GM18511 (cell line): ENCODE measurements around the gene LMCD1.

ENCODE experiments used
- ATAC-seq: cut with Tn5 transposase; IDR thresholded peaks from one replicate; pipeline ENCODE4 v1.9.1; 2021; ENCODE audit warnings: mild to moderate bottlenecking, moderate library complexity; ENCODE audit not compliant: unreplicated experiment

Gene LMCD1

DNA sequence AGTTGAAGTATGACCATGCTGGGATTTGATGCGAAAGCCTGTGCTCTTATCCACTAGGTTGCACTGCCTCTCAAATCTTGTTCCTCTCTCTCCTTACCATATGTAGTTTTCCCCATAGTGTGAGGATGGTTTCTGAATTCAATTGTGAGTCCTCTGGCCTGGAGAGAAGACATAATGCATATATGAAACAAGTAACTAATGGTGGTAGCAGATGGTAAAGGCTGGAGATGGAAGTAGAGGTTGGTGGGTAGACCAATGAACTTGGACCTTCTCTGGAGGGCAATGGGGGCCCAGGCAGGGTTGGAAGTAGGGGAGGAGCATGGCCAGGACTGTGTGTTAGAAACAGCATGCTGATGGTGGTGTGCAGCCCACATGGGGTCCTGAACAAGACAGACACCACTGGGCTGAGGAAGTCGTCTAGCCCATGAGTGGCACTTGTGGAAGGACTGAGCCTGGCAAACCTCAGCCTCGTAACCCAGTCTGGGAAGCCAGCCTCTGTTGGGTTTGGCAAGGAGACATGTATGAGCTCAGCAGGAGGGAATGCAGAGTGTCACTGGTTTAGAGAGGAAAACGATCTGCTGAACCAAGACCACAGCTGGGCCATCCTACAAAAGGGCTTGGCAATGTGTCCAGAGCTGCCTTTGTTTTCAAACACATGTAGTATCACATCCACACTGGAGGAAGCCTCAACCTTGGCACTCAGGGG lies 18.5 kb upstream of the LMCD1 start:
- ATAC-seq, result no peak

- ATAC-seq, result no peak
Observed at GRCh38 chr3:8484409-8485140, 17.0 kb upstream of the LMCD1 start.

DNA sequence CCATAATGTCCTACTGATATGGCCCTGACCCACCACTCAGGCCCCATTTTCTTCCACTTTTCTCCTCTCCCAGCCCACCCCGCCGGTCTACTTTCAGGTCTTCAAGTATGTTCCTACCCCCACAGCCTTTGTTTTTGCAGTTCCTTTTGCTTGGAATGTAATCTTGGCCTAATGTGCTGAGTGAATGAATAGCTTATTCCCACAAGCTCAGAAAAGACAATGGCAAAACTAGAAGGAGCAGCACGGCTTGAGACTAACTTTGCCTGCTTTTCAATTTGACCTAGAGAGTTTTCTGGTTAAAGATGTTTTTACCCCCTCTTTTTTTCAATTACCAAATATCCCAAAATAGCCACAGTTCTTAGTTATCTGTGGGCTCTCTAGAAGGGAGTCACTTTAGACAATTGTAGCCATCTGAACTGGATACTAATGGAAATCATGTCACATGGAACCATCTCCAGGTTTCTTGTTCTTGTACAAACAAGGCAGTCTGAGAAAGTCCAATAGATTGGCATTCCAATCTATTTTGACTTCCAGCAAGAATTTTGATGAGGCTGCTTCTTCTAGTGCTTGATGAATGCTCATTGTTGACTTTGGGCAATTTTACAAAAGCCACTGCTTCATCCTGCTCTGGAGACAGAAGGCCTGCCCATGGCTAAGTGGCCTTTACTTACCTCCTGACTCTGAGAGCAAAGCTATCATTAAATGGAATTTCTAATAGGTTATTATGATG lies 16.3 kb upstream of the LMCD1 start:
- ATAC-seq, result no peak

DNA sequence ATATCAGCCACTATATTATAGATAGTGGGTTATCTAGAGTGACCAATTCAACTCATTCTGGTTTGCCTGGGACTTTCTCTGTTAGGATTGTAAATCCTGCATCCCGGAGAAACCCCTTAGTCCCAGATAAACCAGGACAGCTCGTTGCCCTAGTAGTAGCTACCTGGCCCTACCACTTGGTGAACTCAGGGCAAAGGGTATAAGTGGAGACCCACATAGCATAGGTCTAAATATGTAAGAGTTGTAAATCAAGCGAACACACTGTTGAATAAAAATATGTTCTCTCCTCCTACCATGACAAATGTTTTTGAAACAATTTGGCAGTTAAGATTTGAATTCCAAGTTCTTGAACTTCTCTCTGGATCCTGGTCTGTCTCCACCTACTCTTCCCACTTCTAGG lies 15.7 kb upstream of the LMCD1 start:
- ATAC-seq, result no peak

GRCh38 chr3:8486434-8486833 lies 15.2 kb upstream of the LMCD1 start:
- no peak for ATAC-seq

- ATAC-seq, result no peak
Observed at GRCh38 chr3:8486936-8487335, 14.7 kb upstream of the LMCD1 start.

GRCh38 chr3:8488411-8488810 lies 13.2 kb upstream of the LMCD1 start:
- ATAC-seq, result no peak

- ATAC-seq, result no peak
Observed at GRCh38 chr3:8488877-8489276, 12.7 kb upstream of the LMCD1 start.

DNA sequence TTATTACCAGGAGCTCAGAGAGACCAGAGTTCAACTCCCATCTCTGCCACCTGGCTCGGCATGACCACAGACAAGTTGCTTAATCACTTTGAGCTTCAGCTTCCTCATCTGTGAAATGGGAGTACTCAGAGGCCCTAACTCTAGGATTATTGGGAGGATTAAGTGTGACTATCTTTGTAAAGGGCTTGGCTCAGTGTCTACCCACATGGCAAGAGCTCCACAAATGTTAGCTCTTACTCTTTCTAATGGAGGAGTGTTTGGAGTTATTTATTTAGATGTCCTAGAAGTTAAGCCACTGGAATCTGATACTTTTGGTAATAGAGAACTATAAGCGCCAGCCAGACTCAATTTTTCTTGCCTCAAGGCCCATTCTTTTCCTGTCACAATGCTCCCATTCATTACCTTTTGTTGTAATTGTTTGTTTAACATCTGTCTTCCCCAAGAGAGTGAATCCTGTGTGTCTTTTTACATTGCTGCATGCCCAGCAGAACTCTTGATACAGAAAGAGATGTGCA lies 12.3 kb upstream of the LMCD1 start:
- ATAC-seq, result no peak

DNA sequence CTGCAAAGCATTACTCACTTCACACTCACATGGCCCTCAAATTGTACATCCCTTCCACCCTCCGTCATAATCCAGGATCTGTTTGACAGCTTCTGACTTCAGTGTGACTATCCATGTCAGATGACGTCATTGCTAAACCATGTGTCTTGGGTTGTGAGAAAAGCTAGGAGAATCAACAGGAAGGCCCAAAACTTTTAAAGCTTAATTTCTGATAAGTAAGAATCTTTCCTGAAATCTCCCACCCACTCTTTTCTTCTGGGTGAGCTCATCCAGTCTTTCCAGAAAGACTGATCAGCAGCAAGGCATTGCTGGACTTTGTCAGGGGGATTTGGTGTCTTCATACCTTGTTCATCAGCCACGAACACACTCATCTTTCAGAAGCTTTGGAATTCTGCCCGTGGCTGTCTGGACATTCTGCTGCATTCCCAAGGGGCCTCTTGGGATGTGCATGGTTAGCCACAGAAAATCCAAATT lies 11.5 kb upstream of the LMCD1 start:
- ATAC-seq, result no peak

DNA sequence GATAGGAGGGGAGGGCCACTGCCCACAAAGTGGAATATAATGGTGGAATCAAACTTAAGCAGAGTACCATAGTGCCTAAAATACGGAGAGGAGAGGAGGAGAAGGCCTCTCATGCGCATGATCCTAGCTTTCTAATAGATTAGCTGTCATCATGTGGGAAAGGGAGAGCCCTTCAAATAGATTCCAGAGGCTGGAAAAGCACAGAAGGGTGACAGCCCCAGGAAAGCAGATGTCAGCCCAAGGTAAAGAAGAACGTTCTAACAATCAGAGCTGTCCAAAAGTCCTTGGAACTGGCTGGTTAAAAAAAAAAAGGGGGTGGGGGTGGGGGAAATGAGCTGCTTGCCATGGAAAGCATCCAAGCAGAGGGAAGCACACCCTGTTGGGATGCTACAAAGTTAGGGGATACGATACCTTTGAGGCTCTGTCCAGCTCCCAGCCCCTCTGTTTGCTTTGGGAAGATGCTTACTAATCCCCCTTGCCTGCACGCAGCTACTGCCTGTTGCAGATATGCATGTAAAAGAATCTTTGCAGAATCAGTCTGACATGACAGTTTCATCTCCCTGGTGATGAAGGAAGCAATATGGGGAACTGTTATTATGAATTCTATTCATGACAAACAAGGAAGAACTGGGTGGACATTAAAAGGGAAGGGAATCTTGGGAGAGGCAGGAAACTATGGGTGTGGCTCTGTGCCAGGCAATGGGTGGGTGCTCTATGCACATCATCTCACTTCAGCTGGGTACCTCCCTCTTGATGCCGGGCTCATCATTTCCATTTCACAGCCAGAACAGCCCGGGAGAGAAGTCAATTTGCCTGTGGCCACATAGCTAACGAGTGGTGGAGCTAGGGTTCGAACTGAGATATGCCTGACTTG lies 10.1 kb upstream of the LMCD1 start:
- no peak for ATAC-seq

DNA sequence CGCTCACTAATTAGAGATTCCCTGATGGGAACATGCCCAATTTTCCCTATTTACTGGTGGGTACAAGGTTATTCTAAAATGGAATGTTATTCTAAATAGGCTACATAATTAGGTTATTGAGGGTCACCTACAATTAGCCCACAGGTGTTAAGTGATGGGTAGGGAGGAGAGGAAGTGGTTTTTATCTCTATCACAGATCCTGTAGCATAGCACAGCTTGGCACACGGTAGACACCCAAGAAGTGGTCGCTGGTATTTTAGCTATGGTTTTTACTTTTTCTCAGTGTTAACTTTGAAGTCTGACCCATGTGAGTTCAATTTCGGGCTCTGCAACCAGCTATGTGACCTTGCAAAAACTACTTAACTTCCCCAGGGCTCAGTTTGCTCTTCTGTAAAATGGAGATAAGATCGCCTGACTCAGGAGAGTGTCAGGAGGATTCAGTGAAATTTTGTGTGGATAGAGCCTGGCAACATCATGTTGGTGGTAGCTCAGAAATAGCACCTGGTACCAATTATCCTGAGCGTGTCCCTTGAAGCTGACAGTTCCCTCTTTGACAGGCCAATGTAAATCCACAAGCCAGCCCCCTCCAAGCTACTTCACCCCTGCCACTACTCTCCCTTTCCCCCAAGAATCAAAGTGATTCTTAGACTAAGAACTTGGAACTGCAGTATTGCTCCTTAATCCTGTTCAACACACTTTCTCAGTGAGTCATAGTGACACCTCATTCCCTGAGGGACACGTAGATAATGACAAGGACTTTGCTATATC lies 8.7 kb upstream of the LMCD1 start:
- ATAC-seq, result no peak

DNA sequence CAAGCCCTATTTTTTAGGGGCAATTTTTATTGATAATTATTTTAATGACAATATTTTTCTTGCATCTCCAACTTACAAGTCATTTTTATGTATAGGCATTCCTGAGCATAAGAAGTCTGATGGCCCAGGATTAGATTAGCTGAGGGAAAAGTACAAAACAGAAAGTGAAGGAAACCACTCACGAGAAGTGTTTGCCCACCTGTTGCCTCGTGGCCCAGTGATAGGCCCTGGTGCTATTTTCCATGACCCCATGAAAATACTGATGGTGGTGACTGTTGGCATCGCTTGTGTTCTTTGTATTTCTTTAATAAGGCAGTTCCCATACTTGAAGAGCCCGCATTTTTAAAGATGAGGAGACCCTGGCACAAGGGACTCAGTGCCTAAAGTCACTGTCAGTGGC lies 7.9 kb upstream of the LMCD1 start:
- no peak for ATAC-seq

DNA sequence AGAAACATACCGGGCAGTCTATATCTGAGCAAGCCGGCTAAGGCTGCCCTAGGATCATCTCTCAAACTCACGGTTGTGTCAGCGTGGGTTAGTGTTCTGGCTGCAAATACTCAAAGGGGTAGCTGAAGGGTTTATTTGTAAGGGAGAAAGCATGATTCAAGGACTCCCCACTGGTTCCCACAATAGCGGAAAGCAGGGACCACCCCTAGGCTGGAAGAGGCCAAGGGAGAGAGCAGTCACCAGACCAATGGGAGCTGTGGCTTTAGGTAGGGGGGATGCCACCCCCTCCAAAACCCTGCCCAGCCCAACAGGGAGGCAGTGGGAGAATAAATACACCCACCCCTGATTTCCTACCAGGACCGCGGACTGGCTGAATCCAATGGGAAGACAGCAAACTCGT lies 7.3 kb upstream of the LMCD1 start:
- no peak for ATAC-seq

DNA sequence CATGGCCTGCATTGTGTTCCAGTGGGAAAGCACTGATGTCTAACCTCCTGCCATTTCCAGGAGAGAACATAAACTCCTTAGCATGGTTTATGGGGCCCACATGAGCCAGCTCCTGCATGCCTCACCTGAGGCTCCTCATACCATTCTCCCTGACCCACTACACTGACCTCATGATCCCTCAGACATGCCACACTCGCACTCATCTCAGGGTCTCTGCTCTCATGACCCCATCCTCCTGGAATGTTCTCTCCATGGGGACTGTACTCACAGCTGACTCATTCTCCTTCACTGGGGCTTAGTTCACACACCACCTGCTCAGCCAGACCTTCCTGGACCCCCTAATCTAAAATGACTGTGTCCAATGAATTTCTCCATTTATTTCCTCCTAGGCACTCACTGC lies 4.0 kb upstream of the LMCD1 start:
- no peak for ATAC-seq

DNA sequence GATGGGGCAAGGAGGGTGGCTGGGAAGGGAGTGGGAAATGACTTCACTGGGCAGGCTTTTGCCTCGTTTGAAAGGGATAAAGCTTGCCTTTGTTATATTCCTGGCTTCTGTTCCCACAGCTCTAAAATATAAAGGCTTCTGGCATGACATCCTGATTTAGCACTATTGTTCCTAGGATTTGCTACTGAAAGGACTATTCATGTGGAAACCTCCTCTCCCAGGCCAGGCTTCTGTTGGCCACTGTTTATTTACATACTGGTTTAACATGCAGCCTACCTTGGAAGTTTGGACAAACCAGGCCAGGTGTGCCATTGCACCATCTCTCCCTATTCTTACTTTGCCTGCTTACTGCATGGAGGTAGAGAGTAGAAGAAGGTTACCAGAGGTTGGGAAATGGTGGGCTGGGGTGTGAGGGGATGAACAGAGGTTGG lies 2.4 kb upstream of the LMCD1 start:
- no peak for ATAC-seq

- ATAC-seq, result no peak
Observed at GRCh38 chr3:8500319-8500988, 1.2 kb upstream of the LMCD1 start.

DNA sequence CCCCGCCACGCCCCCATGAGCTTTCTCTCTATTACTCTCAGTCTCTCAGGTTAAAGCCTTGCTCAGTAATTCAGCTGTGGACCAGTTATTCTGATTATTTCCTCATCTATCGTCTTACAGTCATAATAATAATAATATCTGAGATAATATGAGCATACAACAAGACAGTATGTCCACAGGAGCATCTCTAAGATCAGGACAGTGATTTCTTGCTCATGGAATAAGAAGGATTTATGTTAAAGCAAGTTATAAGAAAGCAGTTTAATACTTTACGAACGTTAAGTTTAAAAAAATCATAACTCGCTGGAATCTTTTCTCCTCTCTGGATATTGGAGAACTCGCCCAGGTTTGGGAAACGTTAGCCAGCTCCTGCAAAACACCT lies 643 bp upstream of the LMCD1 start:
- ATAC-seq, result no peak

DNA sequence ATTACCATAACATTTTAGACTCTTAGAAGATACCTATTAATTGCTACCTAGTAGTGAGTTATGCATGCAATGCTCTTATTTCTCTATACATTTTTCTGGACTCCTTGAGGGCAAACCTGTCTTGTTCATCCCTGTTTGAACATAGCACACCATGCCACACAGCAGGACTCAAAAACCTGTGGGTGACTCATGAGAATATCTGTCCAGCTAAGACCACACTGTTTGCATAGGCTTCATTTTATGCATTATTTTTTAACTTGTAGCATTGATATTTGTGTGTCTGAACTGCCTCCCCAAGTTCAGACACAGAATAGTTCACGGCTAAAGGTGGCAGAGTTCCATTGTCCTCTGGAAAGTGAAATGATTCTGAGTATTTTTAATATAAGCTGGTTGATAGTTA lies 1.8 kb downstream of the LMCD1 start:
- ATAC-seq, result no peak
